A673 (cell line): Measurements from ENCODE around the gene DMD. TPM values are rescaled to one million over a fixed set of nuclear protein-coding genes. Genes with fewer than 3 reads are reported as not detected.

Source experiments
- BruUV-seq: library from RNA; stranded (reverse); fragments of 400-500 nt; replicated peaks from 2 replicates; lab custom pipeline; 2021; lab: Mats Ljungman, UMichigan
- CTCF ChIA-PET: fragments of 300-600 bp; sonication (Branson Sonifier 250); formaldehyde crosslinking; loops from one replicate; lab custom pipeline; 2022; ENCODE audit warnings: antibody characterized with exemption; lab: Charles Lee
- POLR2A ChIA-PET: fragments of 300-600 bp; sonication (Branson Sonifier 250); formaldehyde crosslinking; loops from one replicate; lab custom pipeline; 2022; ENCODE audit warnings: antibody characterized with exemption; ENCODE audit not compliant: low non-redundant PET; lab: Charles Lee
- DNase-seq: peaks from one replicate; pipeline ENCODE4 v3.0.0-alpha.2; 2015; ENCODE audit warnings: low spot score
- H3K27ac ChIP-seq: fragments of 200-600 bp; sonication (generic); 2 replicates; pipeline ENCODE4 v1.5.1; 2016; ENCODE audit warnings: mixed run types, low read depth, mild to moderate bottlenecking, mixed read lengths, antibody characterized with exemption, low read length; ENCODE audit not compliant: poor library complexity, severe bottlenecking
- H3K27me3 ChIP-seq: fragments of 200-600 bp; sonication (generic); replicated peaks from 2 replicates; pipeline ENCODE4 v1.6.1; 2017; ENCODE audit warnings: mixed run types, low read depth, mild to moderate bottlenecking, mixed read lengths, antibody characterized with exemption, low read length; ENCODE audit not compliant: insufficient read depth, poor library complexity
- H3K36me3 ChIP-seq: fragments of 200-600 bp; sonication (generic); 2 replicates; pipeline ENCODE4 v1.6.1; 2016; ENCODE audit warnings: mixed run types, mild to moderate bottlenecking, mixed read lengths, antibody characterized with exemption, low read length; ENCODE audit not compliant: insufficient read depth, poor library complexity, severe bottlenecking
- H3K4me1 ChIP-seq: fragments of 200-600 bp; sonication (generic); 2 replicates; pipeline ENCODE4 v1.6.1; 2017; ENCODE audit warnings: mixed run types, mild to moderate bottlenecking, mixed read lengths, antibody characterized with exemption, low read length; ENCODE audit not compliant: insufficient read depth, poor library complexity, severe bottlenecking
- H3K4me3 ChIP-seq: fragments of 200-600 bp; sonication (generic); 2 replicates; pipeline ENCODE4 v1.5.1; 2016; ENCODE audit warnings: low read depth, mixed run types, mild to moderate bottlenecking, mixed read lengths, low read length; ENCODE audit not compliant: poor library complexity, severe bottlenecking
- H3K9me3 ChIP-seq: fragments of 200-600 bp; sonication (generic); 2 replicates; pipeline ENCODE4 v1.6.1; 2016; ENCODE audit warnings: mixed run types, low read depth, mild to moderate bottlenecking, mixed read lengths, antibody characterized with exemption, low read length; ENCODE audit not compliant: poor library complexity, severe bottlenecking
- CTCF ChIP-seq: fragments of 300-800, 200-600 bp; sonication (generic); conservative IDR thresholded peaks from 2 replicates; pipeline ENCODE4 v1.5.1; 2017; ENCODE audit warnings: low read depth, mild to moderate bottlenecking, antibody characterized with exemption, low read length, moderate library complexity, mixed read lengths
- EZH2 ChIP-seq: fragments of 200-600 bp; sonication (generic); IDR thresholded peaks from 2 replicates; pipeline ENCODE4 v1.6.1; 2017; ENCODE audit warnings: borderline replicate concordance, low read depth, mild to moderate bottlenecking, mixed read lengths, antibody characterized with exemption, low read length; ENCODE audit not compliant: poor library complexity, severe bottlenecking
- intact Hi-C: fragments of 100-400 bp; cut with micrococcal nuclease; formaldehyde crosslinking; loops from one replicate; pipeline ENCODE4 v1.10.0; 2022; ENCODE audit not compliant: unreplicated experiment
- total RNA-seq: library from RNA; stranded (reverse); gene quantifications from 2 replicates; pipeline ENCODE4 v1.2.3, GENCODE V29; 2021

The DMD gene
- total RNA-seq, 1 experiment from 2014 or later, result 5.4 TPM

DNA sequence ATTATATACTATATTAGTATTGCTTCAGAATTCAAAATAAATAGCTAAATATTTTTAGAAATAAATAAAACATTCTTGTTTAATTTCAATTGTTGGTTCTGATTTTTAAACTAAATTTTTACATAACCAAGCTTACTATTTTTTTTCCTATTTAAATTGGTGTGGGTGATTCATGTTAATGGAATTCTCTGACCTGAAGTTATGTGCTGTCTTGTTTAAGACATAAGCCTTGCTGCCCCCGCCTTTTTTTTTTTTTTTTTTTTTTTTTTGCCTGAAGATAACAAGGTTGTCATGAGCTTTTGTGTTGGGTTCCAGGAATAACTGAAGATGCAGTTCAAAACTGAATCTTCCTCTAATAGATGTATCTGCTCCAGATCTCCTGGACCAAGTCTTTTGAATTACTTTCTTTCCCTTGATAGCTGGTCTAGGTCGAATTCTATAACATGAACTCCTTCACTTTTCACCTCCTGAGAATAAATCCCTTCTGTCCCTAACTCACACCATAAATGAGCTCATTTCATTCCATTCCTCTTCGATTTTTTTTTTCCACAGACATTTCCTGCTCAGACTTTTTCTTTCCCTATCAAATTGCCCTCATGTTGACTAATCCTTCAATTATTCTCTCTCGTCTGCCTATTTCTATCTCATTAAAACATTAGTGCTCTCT, 1878.1 kb downstream of the DMD start:
- H3K36me3 ChIP-seq, result no peaks in the 10 kb centered on the region
- H3K27ac ChIP-seq, result no peak overlapping the region
- DNase-seq, result peak; percentile 51
- BruUV-seq, result no TSS peak
- no peaks in the 10 kb centered on the region for H3K9me3 ChIP-seq
- H3K4me1 ChIP-seq, result no peaks in the 10 kb centered on the region
- no peak overlapping the region for H3K4me3 ChIP-seq
- TF ChIP-seq CTCF, result no peak
- no peaks in the 10 kb centered on the region for H3K27me3 ChIP-seq
- ChIA-PET POLR2A (no interaction called here), CTCF (no interaction called here)
- intact Hi-C loops, result no loop called here

DNA sequence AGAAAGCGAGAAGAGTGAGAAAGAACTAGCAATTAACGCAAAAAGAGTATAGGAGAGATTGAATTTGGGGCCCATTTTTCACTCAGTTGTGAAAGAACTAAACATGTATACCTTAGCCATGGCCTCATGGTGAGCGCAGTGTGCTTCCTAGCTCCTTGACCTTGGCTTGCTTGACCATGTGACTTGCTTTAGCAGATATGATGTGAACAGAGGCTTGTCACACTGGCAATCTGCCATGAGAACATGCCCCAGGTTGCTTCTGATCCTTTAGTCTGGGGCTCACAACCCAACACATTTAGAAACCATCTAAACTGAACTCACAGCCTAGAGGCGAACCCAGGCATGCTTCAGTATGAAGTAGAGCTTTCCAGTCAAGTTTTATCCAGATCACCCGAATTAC, 1879.4 kb downstream of the DMD start:
- no peaks in the 10 kb centered on the region for H3K9me3 ChIP-seq
- ChIA-PET POLR2A (no interaction called here), CTCF (no interaction called here)
- no peak for TF ChIP-seq EZH2
- TF ChIP-seq CTCF, result no peak
- H3K36me3 ChIP-seq, result no peaks in the 10 kb centered on the region
- BruUV-seq, result no TSS peak
- H3K4me1 ChIP-seq, result no peaks in the 10 kb centered on the region
- DNase-seq, result no peak
- no peak overlapping the region for H3K27ac ChIP-seq
- intact Hi-C loops, result no loop called here
- H3K4me3 ChIP-seq, result no peak overlapping the region
- H3K27me3 ChIP-seq, result no peaks in the 10 kb centered on the region

- ChIA-PET POLR2A (no interaction called here), CTCF (no interaction called here)
- no peak for DNase-seq
These were observed 1880.3 kb downstream of the DMD start for GRCh38 chrX:31331015-31331414.

More at GRCh38 chrX:31331015-31331414, 1880.3 kb downstream of the DMD start:
- Histone ChIP-seq H3K27ac (no peak overlapping the region), H3K9me3 (no peaks in the 10 kb centered on the region), H3K36me3 (no peaks in the 10 kb centered on the region), H3K4me1 (no peaks in the 10 kb centered on the region), H3K4me3 (no peak overlapping the region), H3K27me3 (no peaks in the 10 kb centered on the region)
- TF ChIP-seq CTCF (no peak), EZH2 (no peak)
- intact Hi-C loops, result no loop called here
- BruUV-seq, result no TSS peak
